ENCODE data around the gene ARMH1.

Gene ARMH1

GRCh38 chr1:44631333-44631646 is 43.2 kb upstream of the ARMH1 start:
- Histone ChIP-seq H3K4me3 (ENCODE audit: low read length) (peak overlapping the region; percentile 95), H3K9ac (ENCODE audit: low read length) (peak overlapping the region; percentile 97), H3K4me1 (ENCODE audit: low read length) (peaks cover 12% of the 10 kb centered on the region), H2AFZ (ENCODE audit: low read depth, low read length) (peak overlapping the region; percentile 72), H3K79me2 (ENCODE audit: low read length) (peaks cover 18% of the 10 kb centered on the region), H4K20me1 (ENCODE audit: insufficient read depth, low read length) (no peaks in the 10 kb centered on the region), H3K4me2 (ENCODE audit: low read length) (peak overlapping the region; percentile 97), H3K36me3 (replicated peaks; ENCODE audit: low read depth, low read length) (peaks cover 12% of the 10 kb centered on the region), H3K9me3 (ENCODE audit: insufficient read depth, low read length) (no peaks in the 10 kb centered on the region), H3K27ac (ENCODE audit: low read length) (peak overlapping the region; percentile 76), H3K27me3 (ENCODE audit: low read depth, low read length) (no peaks in the 10 kb centered on the region)
- TF ChIP-seq EZH2phosphoT487 (IDR thresholded peaks at IDR 0.05; ENCODE audit: low read depth), result no peak
- TF ChIP-seq CTCF (IDR thresholded peaks at IDR 0.05; ENCODE audit: low read depth, low read length), result no peak

GRCh38 chr1:44631647-44632539 is 42.6 kb upstream of the ARMH1 start:
- no peaks in the 10 kb centered on the region for H4K20me1 ChIP-seq (ENCODE audit: insufficient read depth, low read length)
- peak overlapping the region; percentile 95 for H3K4me3 ChIP-seq (ENCODE audit: low read length)
- no peaks in the 10 kb centered on the region for H3K27me3 ChIP-seq (ENCODE audit: low read depth, low read length)
- no peaks in the 10 kb centered on the region for H3K9me3 ChIP-seq (ENCODE audit: insufficient read depth, low read length)
- peaks cover 12% of the 10 kb centered on the region for H3K4me1 ChIP-seq (ENCODE audit: low read length)
- peak overlapping the region; percentile 97 for H3K4me2 ChIP-seq (ENCODE audit: low read length)
- H3K79me2 ChIP-seq (ENCODE audit: low read length), result peaks cover 18% of the 10 kb centered on the region
- H2AFZ ChIP-seq (ENCODE audit: low read depth, low read length), result peak overlapping the region; percentile 72
- peaks cover 12% of the 10 kb centered on the region for H3K36me3 ChIP-seq (replicated peaks; ENCODE audit: low read depth, low read length)
- H3K27ac ChIP-seq (ENCODE audit: low read length), result peak overlapping the region; percentile 76
- H3K9ac ChIP-seq (ENCODE audit: low read length), result peak overlapping the region; percentile 97
- TF ChIP-seq CTCF (IDR thresholded peaks at IDR 0.05; ENCODE audit: low read depth, low read length), result no peak
- no peak for TF ChIP-seq EZH2phosphoT487 (IDR thresholded peaks at IDR 0.05; ENCODE audit: low read depth)

GRCh38 chr1:44632598-44632997 is 41.9 kb upstream of the ARMH1 start:
- Histone ChIP-seq H2AFZ (ENCODE audit: low read depth, low read length) (no peak overlapping the region), H3K9ac (ENCODE audit: low read length) (peak overlapping the region; percentile 75), H3K9me3 (ENCODE audit: insufficient read depth, low read length) (no peaks in the 10 kb centered on the region), H4K20me1 (ENCODE audit: insufficient read depth, low read length) (no peaks in the 10 kb centered on the region), H3K79me2 (ENCODE audit: low read length) (peaks cover 18% of the 10 kb centered on the region), H3K27me3 (ENCODE audit: low read depth, low read length) (no peaks in the 10 kb centered on the region), H3K4me2 (ENCODE audit: low read length) (peak overlapping the region; percentile 77), H3K27ac (ENCODE audit: low read length) (peak overlapping the region; percentile 76), H3K4me3 (ENCODE audit: low read length) (peak overlapping the region; percentile 95), H3K36me3 (replicated peaks; ENCODE audit: low read depth, low read length) (peaks cover 12% of the 10 kb centered on the region), H3K4me1 (ENCODE audit: low read length) (peaks cover 12% of the 10 kb centered on the region)
- no peak for TF ChIP-seq EZH2phosphoT487 (IDR thresholded peaks at IDR 0.05; ENCODE audit: low read depth)
- no peak for TF ChIP-seq CTCF (IDR thresholded peaks at IDR 0.05; ENCODE audit: low read depth, low read length)

- Histone ChIP-seq H3K9ac (ENCODE audit: low read length) (no peak overlapping the region), H3K36me3 (replicated peaks; ENCODE audit: low read depth, low read length) (peaks cover 17% of the 10 kb centered on the region), H3K4me1 (ENCODE audit: low read length) (peaks cover 12% of the 10 kb centered on the region), H3K27ac (ENCODE audit: low read length) (no peak overlapping the region), H3K4me2 (ENCODE audit: low read length) (no peak overlapping the region), H3K9me3 (ENCODE audit: insufficient read depth, low read length) (no peaks in the 10 kb centered on the region), H3K4me3 (ENCODE audit: low read length) (no peak overlapping the region), H2AFZ (ENCODE audit: low read depth, low read length) (no peak overlapping the region), H3K79me2 (ENCODE audit: low read length) (peaks cover 18% of the 10 kb centered on the region), H3K27me3 (ENCODE audit: low read depth, low read length) (no peaks in the 10 kb centered on the region), H4K20me1 (ENCODE audit: insufficient read depth, low read length) (no peaks in the 10 kb centered on the region)
- TF ChIP-seq CTCF (IDR thresholded peaks at IDR 0.05; ENCODE audit: low read depth, low read length) (no peak), EZH2phosphoT487 (IDR thresholded peaks at IDR 0.05; ENCODE audit: low read depth) (no peak)
These were observed 39.8 kb upstream of the ARMH1 start for GRCh38 chr1:44634606-44635189.
